Lower leg skin (tissue), 3 donors: ENCODE measurements around the gene DPP10.

Source experiments
- CTCF ChIP-seq, 3 donors: fragments of 450-650 bp; IDR thresholded peaks; one replicate each; pipeline ENCODE4 v1.5.1; 2016; ENCODE audit warnings: antibody characterized with exemption in 3 of 3, mild to moderate bottlenecking in 3 of 3, moderate library complexity in 2 of 3
- POLR2A ChIP-seq, 2 donors: fragments of 450-650 bp; IDR thresholded peaks; one replicate each; pipeline ENCODE4 v1.6.1; 2016 to 2017; ENCODE audit warnings: antibody characterized with exemption in 2 of 2, mild to moderate bottlenecking in 1 of 2, moderate library complexity in 1 of 2

- TF ChIP-seq CTCF (IDR thresholded peaks at IDR 0.05) (no peak), POLR2A (IDR thresholded peaks at IDR 0.05) (no peak)
Measured at GRCh38 chr2:114735126-114735525, 292.7 kb downstream of the DPP10 start.
